Measurements from ENCODE around the gene TUBA4A. TPM values are rescaled to one million over a fixed set of nuclear protein-coding genes. Genes with fewer than 3 reads are reported as not detected.
A peak's percentile ranks its signal among the peaks of the same experiment; 100 is the strongest.

The TUBA4A gene
- total RNA-seq, 1 experiment from 2014 or later: 14.9 TPM

DNA sequence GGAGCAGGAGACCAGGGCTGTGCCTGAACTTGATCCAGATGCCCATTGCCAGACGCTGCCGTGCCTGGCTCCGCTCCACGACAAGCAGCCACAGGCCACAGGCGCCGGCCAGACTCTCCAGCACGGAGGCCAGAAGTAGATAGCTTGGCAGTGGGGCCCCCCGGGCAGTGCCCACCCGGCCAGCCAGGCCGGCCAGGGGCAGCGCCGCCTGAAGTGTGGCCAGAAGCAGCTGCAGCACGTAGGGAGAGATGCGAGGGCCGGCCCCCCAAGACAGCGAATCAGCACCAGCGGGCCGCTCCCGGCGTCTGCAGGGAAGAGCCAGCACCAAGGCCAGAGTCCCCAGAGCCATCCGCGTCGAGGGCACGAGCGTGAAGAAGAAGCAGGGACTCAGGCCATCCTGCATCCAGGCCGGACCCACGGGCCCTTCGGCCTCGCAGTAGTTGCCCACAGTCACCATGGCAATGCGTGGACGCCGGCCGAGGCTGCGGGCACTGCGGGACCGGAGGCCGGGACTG lies 35.4 kb downstream of the TUBA4A start:
- ChIA-PET CTCF (interaction anchor here (1.1 to 2.5 kb wide), 6 partner anchors 31 to 189 kb away, joined by 3 to 18 read pairs (median 5); partner anchors contain the start of gene DNAJB2), POLR2A (interaction anchor here (0.6 to 3.0 kb wide), 9 partner anchors 11 to 216 kb away, joined by 5 to 27 read pairs (median 7); partner anchors contain the start of genes ANKZF1, ATG9A, CNPPD1 and GLB1L)
- H3K36me3 ChIP-seq (ENCODE audit: control insufficient read depth, insufficient read depth, low read length): peaks cover 3% of the 10 kb centered on the region

DNA sequence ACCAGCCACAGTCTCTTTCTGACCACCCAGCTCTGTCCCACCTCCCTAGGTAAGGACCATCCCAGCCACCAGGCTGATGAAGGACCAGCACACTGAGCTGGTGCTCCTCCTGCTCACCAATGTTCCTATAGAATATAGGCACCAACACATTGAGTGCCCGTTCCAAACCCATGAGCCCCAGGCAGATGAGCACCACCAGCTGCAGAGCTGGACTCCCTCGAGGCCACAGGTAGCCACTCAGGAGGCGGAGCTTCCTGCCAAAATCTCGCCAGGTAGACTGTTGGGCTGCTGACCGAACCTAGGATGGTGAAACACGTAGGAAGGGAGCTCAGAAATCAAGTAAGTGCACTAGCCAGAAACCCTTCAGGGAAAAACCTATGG lies 37.2 kb downstream of the TUBA4A start:
- Histone ChIP-seq H3K9me3 (no peaks in the 10 kb centered on the region), H3K4me1 (peaks cover 18% of the 10 kb centered on the region), H3K27me3 (replicated peaks; ENCODE audit: control insufficient read depth, insufficient read depth, low read length) (no peaks in the 10 kb centered on the region), H3K4me3 (ENCODE audit: low read depth, low read length) (no peak overlapping the region), H3K36me3 (ENCODE audit: control insufficient read depth, insufficient read depth, low read length) (peaks cover 7% of the 10 kb centered on the region)
- no TSS peak for BruUV-seq (replicated peaks)
- ChIA-PET POLR2A (interaction anchor here (2.6 kb wide), 1 partner anchor 9 kb away, joined by 29 read pairs; the partner anchor contains the start of gene ZFAND2B), CTCF (interaction anchor here (0.6 to 2.0 kb wide), 3 partner anchors 10 to 62 kb away, joined by 3 to 8 read pairs (median 8); partner anchors contain the start of genes DNAJB2 and ZFAND2B)
- Mint-ChIP-seq H3K4me1 (ENCODE audit: low read depth, unreplicated experiment) (no peaks in the 10 kb centered on the region), H3K27me3 (ENCODE audit: insufficient read depth, unreplicated experiment) (no peaks in the 10 kb centered on the region), H3K27ac (ENCODE audit: unreplicated experiment) (peak overlapping the region; percentile 95), H3K9me3 (ENCODE audit: unreplicated experiment) (no peaks in the 10 kb centered on the region), H3K36me3 (ENCODE audit: insufficient read depth, unreplicated experiment) (peaks cover 49% of the 10 kb centered on the region), H3K4me3 (ENCODE audit: unreplicated experiment) (peak overlapping the region; percentile 58)
- no peak for TF ChIP-seq CTCF (IDR thresholded peaks at IDR 0.05; ENCODE audit: insufficient read depth in 1 of 2, low read depth in 1 of 2, low read length in 1 of 2, severe bottlenecking in 1 of 2, unreplicated experiment in 1 of 2)
- intact Hi-C loops (cut with micrococcal nuclease; ENCODE audit: unreplicated experiment): loop anchor here (5.0 kb wide), 1 partner anchor 171 kb away; the partner anchor contains the start of gene DNPEP
- DNase-seq: no peak

More for the DNA sequence above, 35.4 kb downstream of the TUBA4A start:
- H3K4me3 ChIP-seq (ENCODE audit: low read depth, low read length): peak overlapping the region; percentile 89
- TSS peak; percentile 9 for BruUV-seq (replicated peaks)
- peaks cover 18% of the 10 kb centered on the region for H3K4me1 ChIP-seq
- peak overlapping the region; percentile 96 for H3K4me3 Mint-ChIP-seq (ENCODE audit: unreplicated experiment)
- TF ChIP-seq CTCF (IDR thresholded peaks at IDR 0.05; ENCODE audit: insufficient read depth in 1 of 2, low read depth in 1 of 2, low read length in 1 of 2, severe bottlenecking in 1 of 2, unreplicated experiment in 1 of 2): no peak
- H3K9me3 ChIP-seq: no peaks in the 10 kb centered on the region
- H3K27me3 Mint-ChIP-seq (ENCODE audit: insufficient read depth, unreplicated experiment): no peaks in the 10 kb centered on the region
- no peaks in the 10 kb centered on the region for H3K4me1 Mint-ChIP-seq (ENCODE audit: low read depth, unreplicated experiment)
- H3K9me3 Mint-ChIP-seq (ENCODE audit: unreplicated experiment): no peaks in the 10 kb centered on the region
- DNase-seq: peak; percentile 63 to 71
- H3K27ac Mint-ChIP-seq (ENCODE audit: unreplicated experiment): peak overlapping the region; percentile 95
- intact Hi-C loops (cut with micrococcal nuclease; ENCODE audit: unreplicated experiment): loop anchor here (1.0 to 5.0 kb wide), 6 partner anchors 11 to 169 kb away; partner anchors contain the start of genes DNAJB2, DNPEP and NHEJ1
- H3K36me3 Mint-ChIP-seq (ENCODE audit: insufficient read depth, unreplicated experiment): peaks cover 35% of the 10 kb centered on the region
- no peaks in the 10 kb centered on the region for H3K27me3 ChIP-seq (replicated peaks; ENCODE audit: control insufficient read depth, insufficient read depth, low read length)

- Histone ChIP-seq H3K4me3 (ENCODE audit: low read depth, low read length) (no peak overlapping the region), H3K4me1 (peaks cover 18% of the 10 kb centered on the region), H3K27me3 (replicated peaks; ENCODE audit: control insufficient read depth, insufficient read depth, low read length) (no peaks in the 10 kb centered on the region), H3K9me3 (no peaks in the 10 kb centered on the region), H3K36me3 (ENCODE audit: control insufficient read depth, insufficient read depth, low read length) (peaks cover 9% of the 10 kb centered on the region)
- ChIA-PET POLR2A (interaction anchor here (2.6 kb wide), 1 partner anchor 9 kb away, joined by 29 read pairs; the partner anchor contains the start of gene ZFAND2B), CTCF (interaction anchor here (0.6 kb wide), 1 partner anchor 45 kb away, joined by 3 read pairs; no protein-coding TSS in a partner anchor)
- peak overlapping the region; percentile 95 for H3K27ac Mint-ChIP-seq (ENCODE audit: unreplicated experiment)
- peaks cover 54% of the 10 kb centered on the region for H3K36me3 Mint-ChIP-seq (ENCODE audit: insufficient read depth, unreplicated experiment)
- no peaks in the 10 kb centered on the region for H3K27me3 Mint-ChIP-seq (ENCODE audit: insufficient read depth, unreplicated experiment)
- no TSS peak for BruUV-seq (replicated peaks)
- TF ChIP-seq CTCF (IDR thresholded peaks at IDR 0.05; ENCODE audit: insufficient read depth in 1 of 2, low read depth in 1 of 2, low read length in 1 of 2, severe bottlenecking in 1 of 2, unreplicated experiment in 1 of 2): no peak
- intact Hi-C loops (cut with micrococcal nuclease; ENCODE audit: unreplicated experiment): loop anchor here (5.0 kb wide), 1 partner anchor 171 kb away; the partner anchor contains the start of gene DNPEP
- H3K4me1 Mint-ChIP-seq (ENCODE audit: low read depth, unreplicated experiment): no peaks in the 10 kb centered on the region
- DNase-seq: no peak
- no peaks in the 10 kb centered on the region for H3K9me3 Mint-ChIP-seq (ENCODE audit: unreplicated experiment)
- H3K4me3 Mint-ChIP-seq (ENCODE audit: unreplicated experiment): no peak overlapping the region
Measured at GRCh38 chr2:219215871-219216534, 37.7 kb downstream of the TUBA4A start.
